Lower leg skin (tissue), 4 donors: Measurements from ENCODE around the gene TCERG1L. TPM values are rescaled to one million over a fixed set of nuclear protein-coding genes. Genes with fewer than 3 reads are reported as not detected.
A peak's percentile ranks its signal among the peaks of the same experiment; 100 is the strongest.

ENCODE experiments used
- DNase-seq, 2 donors: peaks; one replicate each; pipeline ENCODE4 v3.0.0-alpha.2; 2019; ENCODE audit warnings: low spot score in 2 of 2
- H3K4me3 ChIP-seq: fragments of 200-600 bp; sonication (generic); 2 replicates; pipeline ENCODE4 v1.5.1; 2017; ENCODE audit warnings: mild to moderate bottlenecking, low read depth; ENCODE audit not compliant: poor library complexity, severe bottlenecking
- POLR2A ChIP-seq, 2 donors: fragments of 450-650 bp; IDR thresholded peaks; one replicate each; pipeline ENCODE4 v1.6.1; 2016 to 2017; ENCODE audit warnings: antibody characterized with exemption in 2 of 2, mild to moderate bottlenecking in 1 of 2, moderate library complexity in 1 of 2
- WGBS, 2 donors: methylation state at CpG; one replicate each; pipeline ENCODE4 v1.1.5; 2018; 5-methylcytosine and 5-hydroxymethylcytosine counted together
- intact Hi-C: fragments of 100-400 bp; cut with DNase I; formaldehyde crosslinking; loops from one replicate; pipeline ENCODE4 v1.15.0; 2023; ENCODE audit warnings: low total_unique reads
- total RNA-seq, 4 donors: library from RNA; depleted of rRNA; stranded (reverse); fragments of >200 nt; gene quantifications; one replicate each; pipeline ENCODE4 v1.1.0, GENCODE V29; 2016
- TF ChIP-seq, protein P1 (sequence below), 3 donors: fragments of 450-650 bp; IDR thresholded peaks; one replicate each; pipeline ENCODE4 v1.5.1; 2016; ENCODE audit warnings: antibody characterized with exemption in 3 of 3, mild to moderate bottlenecking in 3 of 3, moderate library complexity in 2 of 3

Gene TCERG1L
- total RNA-seq, 4 donors from 2014 or later: 0.57 to 1.1 (median 0.90) TPM

DNA sequence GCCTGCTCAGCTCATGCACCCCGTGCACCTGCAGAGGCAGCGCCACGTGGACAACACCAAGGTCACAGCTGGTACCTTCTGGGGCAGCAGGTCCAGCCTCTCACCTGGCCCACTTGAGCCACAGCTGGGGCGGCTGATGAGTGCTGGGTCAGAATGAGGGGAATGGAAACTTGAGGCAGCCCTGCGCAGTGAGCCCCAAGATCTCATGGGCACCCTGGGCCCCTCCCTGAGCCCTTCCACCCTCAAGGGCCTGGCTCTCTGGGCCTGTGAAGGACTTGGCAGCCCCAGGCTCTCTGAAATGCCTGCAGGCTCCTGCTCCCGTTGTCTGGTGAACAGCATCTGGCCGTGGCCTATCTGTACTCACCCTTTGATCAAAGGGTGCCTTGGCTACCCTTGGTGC lies 112.7 kb downstream of the TCERG1L start:
- intact Hi-C loops: no loop called here
- 70 to 82% methylated on average over 7 of the region's 7 CpGs for WGBS, 2 donors
- no peak overlapping the region for H3K4me3 ChIP-seq
- no peak for TF ChIP-seq POLR2A (IDR thresholded peaks at IDR 0.05)
- TF ChIP-seq, protein P1, sequence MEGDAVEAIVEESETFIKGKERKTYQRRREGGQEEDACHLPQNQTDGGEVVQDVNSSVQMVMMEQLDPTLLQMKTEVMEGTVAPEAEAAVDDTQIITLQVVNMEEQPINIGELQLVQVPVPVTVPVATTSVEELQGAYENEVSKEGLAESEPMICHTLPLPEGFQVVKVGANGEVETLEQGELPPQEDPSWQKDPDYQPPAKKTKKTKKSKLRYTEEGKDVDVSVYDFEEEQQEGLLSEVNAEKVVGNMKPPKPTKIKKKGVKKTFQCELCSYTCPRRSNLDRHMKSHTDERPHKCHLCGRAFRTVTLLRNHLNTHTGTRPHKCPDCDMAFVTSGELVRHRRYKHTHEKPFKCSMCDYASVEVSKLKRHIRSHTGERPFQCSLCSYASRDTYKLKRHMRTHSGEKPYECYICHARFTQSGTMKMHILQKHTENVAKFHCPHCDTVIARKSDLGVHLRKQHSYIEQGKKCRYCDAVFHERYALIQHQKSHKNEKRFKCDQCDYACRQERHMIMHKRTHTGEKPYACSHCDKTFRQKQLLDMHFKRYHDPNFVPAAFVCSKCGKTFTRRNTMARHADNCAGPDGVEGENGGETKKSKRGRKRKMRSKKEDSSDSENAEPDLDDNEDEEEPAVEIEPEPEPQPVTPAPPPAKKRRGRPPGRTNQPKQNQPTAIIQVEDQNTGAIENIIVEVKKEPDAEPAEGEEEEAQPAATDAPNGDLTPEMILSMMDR (IDR thresholded peaks at IDR 0.05): no peak
- DNase-seq: peak in 1 of 2 donors; percentile 76

DNA sequence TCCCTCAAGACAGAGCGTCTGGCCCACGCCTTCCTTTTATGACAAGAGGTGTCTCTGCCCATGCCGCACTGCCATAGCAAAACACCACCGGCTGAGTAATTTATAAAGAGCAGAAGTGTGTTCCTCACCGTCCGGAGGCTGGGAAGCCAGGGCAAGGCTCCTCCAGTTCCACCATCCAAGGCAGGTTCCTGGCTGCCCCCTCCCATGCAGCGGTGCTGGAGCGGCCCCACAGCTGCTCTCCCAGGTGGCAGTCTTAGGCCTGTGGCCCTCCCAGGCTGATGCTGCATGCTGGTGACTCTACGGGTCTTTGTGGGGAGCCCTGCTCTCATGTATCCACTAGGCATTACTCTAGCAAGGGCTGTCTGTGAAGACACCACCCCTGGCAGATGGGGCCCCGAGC lies 113.1 kb downstream of the TCERG1L start:
- H3K4me3 ChIP-seq: no peak overlapping the region
- peak in 1 of 2 donors; percentile 63 for DNase-seq
- 87 to 91% methylated on average over 7 to 10 of the region's 10 CpGs for WGBS, 2 donors
- TF ChIP-seq, protein P1 (IDR thresholded peaks at IDR 0.05): no peak
- TF ChIP-seq POLR2A (IDR thresholded peaks at IDR 0.05): no peak
- intact Hi-C loops: no loop called here

DNA sequence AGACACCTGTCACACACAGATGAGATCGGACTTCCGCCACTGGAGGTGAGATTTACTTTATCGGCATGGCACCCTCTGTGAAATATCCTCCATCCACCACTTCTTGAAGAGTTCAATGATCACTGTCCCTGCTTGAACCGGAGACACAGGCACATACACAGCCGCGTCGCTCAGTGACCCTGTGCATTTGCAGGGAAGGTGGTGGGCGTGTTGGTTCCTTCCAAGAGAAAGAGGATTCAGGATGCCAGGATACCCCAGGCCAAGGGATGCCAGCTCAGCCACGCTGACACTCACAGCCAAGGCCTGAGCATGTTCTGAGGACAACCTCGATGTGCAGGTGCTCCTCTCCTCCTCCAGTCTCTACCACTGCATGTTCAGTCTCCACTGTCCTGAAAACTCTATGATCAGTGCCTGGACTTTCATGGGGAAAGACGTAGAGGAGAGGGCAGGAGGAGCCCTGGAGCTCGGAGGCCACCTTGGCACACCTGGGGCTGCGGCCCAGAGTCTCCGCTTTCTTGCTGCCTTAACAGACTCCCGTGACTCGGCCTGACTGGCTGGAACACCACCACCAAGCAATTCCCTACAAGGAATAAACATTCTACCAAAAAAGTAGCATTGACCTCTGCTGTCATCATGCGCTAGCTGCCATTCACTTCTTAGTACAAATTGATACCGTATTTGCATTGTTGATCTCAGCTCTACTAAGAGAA lies 115.2 kb downstream of the TCERG1L start:
- no peak for TF ChIP-seq POLR2A (IDR thresholded peaks at IDR 0.05)
- TF ChIP-seq, protein P1 (IDR thresholded peaks at IDR 0.05): no peak
- 90 to 95% methylated on average over 18 of the region's 18 CpGs for WGBS, 2 donors
- no peak overlapping the region for H3K4me3 ChIP-seq
- peak in 1 of 2 donors; percentile 61 for DNase-seq
- intact Hi-C loops: no loop called here

DNA sequence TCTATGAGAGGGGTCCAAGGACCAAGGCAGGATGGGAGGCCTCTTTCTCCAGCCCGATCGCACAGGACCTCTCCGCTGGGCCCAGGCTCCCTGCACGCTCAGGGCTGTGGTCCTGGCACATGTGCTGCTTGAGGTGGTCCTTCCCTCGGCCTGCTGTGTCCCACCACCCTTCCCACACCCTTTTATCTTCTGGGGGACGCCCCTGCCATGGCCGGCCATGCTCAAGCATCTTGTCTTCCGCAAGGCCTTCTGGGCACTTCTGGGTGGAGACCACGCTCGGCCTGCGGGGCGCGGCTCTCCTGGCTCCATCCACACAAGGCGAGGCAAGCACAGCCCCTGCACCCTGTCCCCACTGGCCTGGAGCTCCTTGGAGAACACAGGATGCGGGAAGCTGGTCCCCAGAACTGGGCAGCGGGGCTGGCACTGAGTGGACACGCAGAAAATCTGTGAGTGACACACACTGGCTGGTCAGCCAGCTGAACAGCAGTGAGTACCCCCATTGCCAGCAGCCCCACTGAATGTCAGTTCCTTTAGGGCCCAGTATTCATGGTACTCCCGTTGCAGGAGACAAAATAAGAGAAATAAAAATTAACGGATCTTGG lies 115.9 kb downstream of the TCERG1L start:
- WGBS, 2 donors: 77 to 81% methylated on average over 15 to 19 of the region's 19 CpGs
- no peak overlapping the region for H3K4me3 ChIP-seq
- peak in 1 of 2 donors; percentile 60 for DNase-seq
- intact Hi-C loops: no loop called here
- TF ChIP-seq, protein P1 (IDR thresholded peaks at IDR 0.05): no peak
- no peak for TF ChIP-seq POLR2A (IDR thresholded peaks at IDR 0.05)

DNA sequence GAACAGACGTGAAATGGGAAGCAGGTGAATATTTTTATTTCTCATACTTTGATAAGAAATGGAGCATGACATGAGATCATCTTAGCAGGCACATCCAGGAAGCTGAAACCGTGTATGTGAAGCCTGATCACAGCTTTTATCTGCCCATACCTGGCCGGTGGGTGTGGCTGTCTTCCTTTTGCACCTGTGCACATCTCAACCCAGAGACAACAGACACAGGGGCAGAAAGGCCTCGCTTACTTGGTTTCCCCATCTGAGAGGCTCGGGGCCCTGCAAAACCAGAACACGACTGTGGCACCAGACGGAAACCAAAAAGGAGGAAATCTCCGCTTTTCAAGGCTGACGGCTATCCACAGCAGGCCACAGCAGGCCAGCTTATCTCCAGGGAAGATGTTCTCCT lies 116.4 kb downstream of the TCERG1L start:
- no peak overlapping the region for H3K4me3 ChIP-seq
- no peak for TF ChIP-seq POLR2A (IDR thresholded peaks at IDR 0.05)
- TF ChIP-seq, protein P1 (IDR thresholded peaks at IDR 0.05): no peak
- intact Hi-C loops: no loop called here
- peak in 1 of 2 donors; percentile 61 for DNase-seq
- WGBS, 2 donors: 75 to 81% methylated on average over 9 of the region's 9 CpGs
